Osteoblast (primary cell): Measurements from ENCODE around the gene NLRP11. TPM values are rescaled to one million over a fixed set of nuclear protein-coding genes. Genes with fewer than 3 reads are reported as not detected.

Experiments used
- DNase-seq: peaks from one replicate; pipeline ENCODE4 v3.0.0; 2011; ENCODE audit warnings: low spot score, mixed read lengths; ENCODE audit not compliant: insufficient read length; ENCODE audit errors: missing footprints
- H2AFZ ChIP-seq: 2 replicates; pipeline ENCODE4 v1.6.0; 2011; ENCODE audit warnings: mild to moderate bottlenecking, low read length
- H3K27ac ChIP-seq: 2 replicates; pipeline ENCODE4 v1.5.1; 2011; ENCODE audit warnings: mild to moderate bottlenecking, low read depth, low read length, moderate library complexity
- H3K27me3 ChIP-seq: 2 replicates; pipeline ENCODE4 v1.6.0; 2012; ENCODE audit warnings: mild to moderate bottlenecking, control low read depth, inconsistent platforms, low read length, moderate library complexity; ENCODE audit not compliant: insufficient read depth
- H3K36me3 ChIP-seq: 2 replicates; pipeline ENCODE4 v1.5.1; 2011; ENCODE audit warnings: mild to moderate bottlenecking, low read length, control low read depth, moderate library complexity; ENCODE audit not compliant: insufficient read depth
- H3K4me1 ChIP-seq: 2 replicates; pipeline ENCODE4 v1.5.1; 2011; ENCODE audit warnings: mild to moderate bottlenecking, low read length, control low read depth, moderate library complexity; ENCODE audit not compliant: insufficient read depth
- H3K4me2 ChIP-seq: 2 replicates; pipeline ENCODE4 v1.6.0; 2011; ENCODE audit warnings: mild to moderate bottlenecking, low read length; ENCODE audit not compliant: insufficient read depth
- H3K4me3 ChIP-seq: fragments of 200-600 bp; sonication (generic); 3 replicates; pipeline ENCODE4 v1.5.1; 2012; ENCODE audit warnings: mild to moderate bottlenecking, low read length, inconsistent platforms; ENCODE audit not compliant: insufficient read depth
- H3K79me2 ChIP-seq: 2 replicates; pipeline ENCODE4 v1.6.0; 2012; ENCODE audit warnings: mild to moderate bottlenecking, low read length, control low read depth, inconsistent platforms; ENCODE audit not compliant: insufficient read depth
- H3K9me3 ChIP-seq: 2 replicates; pipeline ENCODE4 v1.5.1; 2011; ENCODE audit warnings: low read depth, low read length, control low read depth
- H4K20me1 ChIP-seq: 2 replicates; pipeline ENCODE4 v1.6.0; 2012; ENCODE audit warnings: mild to moderate bottlenecking, low read length, control low read depth; ENCODE audit not compliant: insufficient read depth
- total RNA-seq: library from RNA; depleted of rRNA; stranded (reverse); fragments of >200 nt; gene quantifications from 2 replicates; pipeline ENCODE4 v1.2.3, GENCODE V29; 2012
- TF ChIP-seq, protein P1 (sequence below): IDR thresholded peaks from 2 replicates; pipeline ENCODE4 v1.5.1; 2011; ENCODE audit warnings: mild to moderate bottlenecking, low read depth, low read length, moderate library complexity; ENCODE audit errors: extremely low read depth

The NLRP11 gene
- total RNA-seq, 1 donor, result not detected

- Histone ChIP-seq H3K27me3 (no peaks in the 10 kb centered on the region), H3K4me3 (no peak overlapping the region), H4K20me1 (no peaks in the 10 kb centered on the region), H3K4me2 (no peak overlapping the region), H3K4me1 (no peaks in the 10 kb centered on the region), H2AFZ (no peak overlapping the region), H3K36me3 (no peaks in the 10 kb centered on the region), H3K27ac (no peak overlapping the region), H3K9me3 (no peaks in the 10 kb centered on the region), H3K79me2 (no peaks in the 10 kb centered on the region)
- TF ChIP-seq, protein P1, sequence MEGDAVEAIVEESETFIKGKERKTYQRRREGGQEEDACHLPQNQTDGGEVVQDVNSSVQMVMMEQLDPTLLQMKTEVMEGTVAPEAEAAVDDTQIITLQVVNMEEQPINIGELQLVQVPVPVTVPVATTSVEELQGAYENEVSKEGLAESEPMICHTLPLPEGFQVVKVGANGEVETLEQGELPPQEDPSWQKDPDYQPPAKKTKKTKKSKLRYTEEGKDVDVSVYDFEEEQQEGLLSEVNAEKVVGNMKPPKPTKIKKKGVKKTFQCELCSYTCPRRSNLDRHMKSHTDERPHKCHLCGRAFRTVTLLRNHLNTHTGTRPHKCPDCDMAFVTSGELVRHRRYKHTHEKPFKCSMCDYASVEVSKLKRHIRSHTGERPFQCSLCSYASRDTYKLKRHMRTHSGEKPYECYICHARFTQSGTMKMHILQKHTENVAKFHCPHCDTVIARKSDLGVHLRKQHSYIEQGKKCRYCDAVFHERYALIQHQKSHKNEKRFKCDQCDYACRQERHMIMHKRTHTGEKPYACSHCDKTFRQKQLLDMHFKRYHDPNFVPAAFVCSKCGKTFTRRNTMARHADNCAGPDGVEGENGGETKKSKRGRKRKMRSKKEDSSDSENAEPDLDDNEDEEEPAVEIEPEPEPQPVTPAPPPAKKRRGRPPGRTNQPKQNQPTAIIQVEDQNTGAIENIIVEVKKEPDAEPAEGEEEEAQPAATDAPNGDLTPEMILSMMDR, result no peak
- no peak for DNase-seq
These were observed 34.7 kb upstream of the NLRP11 start for GRCh38 chr19:55866521-55866920.

DNA sequence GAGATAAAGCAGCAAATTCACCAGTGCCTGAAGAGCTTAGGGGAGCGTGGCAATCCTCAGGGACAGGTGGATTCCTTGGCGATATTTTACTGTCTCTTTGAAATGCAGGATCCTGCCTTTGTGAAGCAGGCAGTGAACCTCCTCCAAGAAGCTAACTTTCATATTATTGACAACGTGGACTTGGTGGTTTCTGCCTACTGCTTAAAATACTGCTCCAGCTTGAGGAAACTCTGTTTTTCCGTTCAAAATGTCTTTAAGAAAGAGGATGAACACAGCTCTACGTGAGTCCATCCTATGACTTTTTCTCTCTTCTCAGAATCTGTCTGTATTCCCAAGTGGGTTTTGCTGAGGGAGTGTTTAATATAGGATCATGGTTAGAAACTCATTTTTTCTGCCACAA is 27.2 kb upstream of the NLRP11 start:
- no peaks in the 10 kb centered on the region for H3K27me3 ChIP-seq
- H3K79me2 ChIP-seq, result no peaks in the 10 kb centered on the region
- H4K20me1 ChIP-seq, result no peaks in the 10 kb centered on the region
- H3K9me3 ChIP-seq, result no peaks in the 10 kb centered on the region
- H3K4me2 ChIP-seq, result no peak overlapping the region
- no peaks in the 10 kb centered on the region for H3K4me1 ChIP-seq
- no peak overlapping the region for H3K27ac ChIP-seq
- no peak overlapping the region for H2AFZ ChIP-seq
- H3K36me3 ChIP-seq, result no peaks in the 10 kb centered on the region
- no peak overlapping the region for H3K4me3 ChIP-seq
- peak; percentile 55 for DNase-seq
- TF ChIP-seq, protein P1, result no peak

DNA sequence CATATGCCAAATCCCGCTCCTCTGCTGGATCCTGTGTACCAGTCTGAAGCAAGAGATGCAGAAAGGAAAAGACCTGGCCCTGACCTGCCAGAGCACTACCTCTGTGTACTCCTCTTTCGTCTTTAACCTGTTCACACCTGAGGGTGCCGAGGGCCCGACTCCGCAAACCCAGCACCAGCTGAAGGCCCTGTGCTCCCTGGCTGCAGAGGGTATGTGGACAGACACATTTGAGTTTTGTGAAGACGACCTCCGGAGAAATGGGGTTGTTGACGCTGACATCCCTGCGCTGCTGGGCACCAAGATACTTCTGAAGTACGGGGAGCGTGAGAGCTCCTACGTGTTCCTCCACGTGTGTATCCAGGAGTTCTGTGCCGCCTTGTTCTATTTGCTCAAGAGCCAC is 26.6 kb upstream of the NLRP11 start:
- no peak overlapping the region for H3K27ac ChIP-seq
- no peaks in the 10 kb centered on the region for H3K79me2 ChIP-seq
- H3K9me3 ChIP-seq, result no peaks in the 10 kb centered on the region
- no peak for DNase-seq
- no peaks in the 10 kb centered on the region for H3K4me1 ChIP-seq
- no peaks in the 10 kb centered on the region for H3K27me3 ChIP-seq
- H2AFZ ChIP-seq, result no peak overlapping the region
- H3K4me3 ChIP-seq, result no peak overlapping the region
- TF ChIP-seq, protein P1, result no peak
- H3K36me3 ChIP-seq, result no peaks in the 10 kb centered on the region
- H4K20me1 ChIP-seq, result no peaks in the 10 kb centered on the region
- H3K4me2 ChIP-seq, result no peak overlapping the region

GRCh38 chr19:55857974-55858373 is 26.2 kb upstream of the NLRP11 start:
- no peak for DNase-seq
- Histone ChIP-seq H3K4me3 (no peak overlapping the region), H2AFZ (no peak overlapping the region), H3K36me3 (no peaks in the 10 kb centered on the region), H4K20me1 (no peaks in the 10 kb centered on the region), H3K27me3 (no peaks in the 10 kb centered on the region), H3K9me3 (no peaks in the 10 kb centered on the region), H3K4me2 (no peak overlapping the region), H3K79me2 (no peaks in the 10 kb centered on the region), H3K27ac (no peak overlapping the region), H3K4me1 (no peaks in the 10 kb centered on the region)
- TF ChIP-seq, protein P1, result no peak
